GM18867 (cell line): ENCODE data around the gene SF3B2.
"Not testable (repeated sequence)": the region's sequence is repeated elsewhere in the genome, so short reads cannot be mapped to it uniquely, and the experiment has no call there.

Experiments used
- ATAC-seq: cut with Tn5 transposase; IDR thresholded peaks from one replicate; pipeline ENCODE4 v1.9.1; 2021; ENCODE audit warnings: mild to moderate bottlenecking, moderate library complexity; ENCODE audit not compliant: unreplicated experiment

The SF3B2 gene

DNA sequence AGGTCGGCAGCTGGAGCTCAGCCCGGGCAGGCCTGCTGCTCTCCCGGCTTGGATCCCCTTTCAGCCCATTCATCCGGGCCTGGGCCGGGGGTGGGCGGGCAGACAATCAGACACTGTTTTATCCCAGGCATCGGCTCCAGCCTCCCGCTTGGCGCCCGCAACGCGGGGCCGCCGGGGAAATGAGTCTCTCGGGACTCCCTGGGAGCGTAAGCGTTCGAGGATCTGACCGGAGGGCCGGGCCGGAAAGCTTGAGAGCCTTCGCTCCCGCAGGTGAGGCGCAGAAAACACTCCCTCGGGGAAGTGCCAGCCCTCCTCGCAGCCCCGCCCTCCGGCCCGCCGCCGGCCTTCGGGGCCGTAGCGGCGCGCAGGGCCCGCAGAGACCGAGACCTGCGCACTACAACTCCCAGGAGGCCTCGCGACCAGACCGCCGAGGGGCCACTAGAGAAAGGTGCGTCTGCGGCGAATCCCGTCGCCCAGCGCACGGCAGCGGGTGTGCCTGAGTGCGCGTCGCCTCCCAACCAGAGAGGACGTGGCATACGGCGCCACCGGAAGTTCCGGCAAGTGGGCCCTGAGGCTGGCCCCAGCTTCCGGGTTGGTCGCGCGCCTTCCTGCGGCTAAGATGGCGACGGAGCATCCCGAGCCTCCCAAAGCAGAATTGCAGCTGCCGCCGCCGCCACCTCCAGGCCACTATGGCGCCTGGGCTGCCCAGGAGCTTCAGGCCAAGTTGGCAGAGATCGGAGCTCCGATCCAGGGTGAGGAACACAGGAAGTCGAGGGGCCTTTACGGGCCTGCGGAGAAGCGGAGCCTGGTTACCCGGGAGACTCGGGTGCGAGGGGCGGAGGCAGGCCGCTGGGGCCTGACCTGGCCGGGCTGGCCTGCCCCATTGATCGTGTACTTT lies at the start of gene SF3B2:
TSS of gene SF3B2 (plus strand) at position 599 of the 898 bp plus-strand sequence. CDS start at position 620, 21 bp downstream.
- ATAC-seq: peak; percentile 90

- peak; percentile 55 for ATAC-seq
These were observed 49.4 kb upstream of the SF3B2 start for GRCh38 chr11:66002648-66003225.

GRCh38 chr11:66003291-66003690 lies 48.9 kb upstream of the SF3B2 start:
- ATAC-seq: no peak

DNA sequence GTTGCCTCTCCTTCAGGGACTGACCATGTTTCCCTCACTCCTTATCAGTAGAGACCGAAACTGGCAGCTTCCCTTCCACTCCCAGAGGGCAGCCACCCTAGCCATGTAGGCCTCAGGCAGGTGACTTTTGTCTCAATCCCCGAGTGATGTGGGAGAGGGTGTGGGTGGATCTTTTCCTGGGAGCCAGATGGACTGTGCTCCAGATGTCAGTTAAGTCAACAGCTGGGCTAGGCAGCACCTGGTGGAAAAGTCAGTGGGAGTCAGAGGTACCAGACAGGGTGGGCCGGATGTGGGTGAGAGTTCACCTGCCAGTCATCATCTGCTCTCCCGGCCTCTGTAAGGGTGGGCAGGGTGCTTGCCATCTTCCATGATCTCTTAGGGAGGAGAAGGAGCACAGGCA lies 48.0 kb upstream of the SF3B2 start:
- no peak for ATAC-seq

DNA sequence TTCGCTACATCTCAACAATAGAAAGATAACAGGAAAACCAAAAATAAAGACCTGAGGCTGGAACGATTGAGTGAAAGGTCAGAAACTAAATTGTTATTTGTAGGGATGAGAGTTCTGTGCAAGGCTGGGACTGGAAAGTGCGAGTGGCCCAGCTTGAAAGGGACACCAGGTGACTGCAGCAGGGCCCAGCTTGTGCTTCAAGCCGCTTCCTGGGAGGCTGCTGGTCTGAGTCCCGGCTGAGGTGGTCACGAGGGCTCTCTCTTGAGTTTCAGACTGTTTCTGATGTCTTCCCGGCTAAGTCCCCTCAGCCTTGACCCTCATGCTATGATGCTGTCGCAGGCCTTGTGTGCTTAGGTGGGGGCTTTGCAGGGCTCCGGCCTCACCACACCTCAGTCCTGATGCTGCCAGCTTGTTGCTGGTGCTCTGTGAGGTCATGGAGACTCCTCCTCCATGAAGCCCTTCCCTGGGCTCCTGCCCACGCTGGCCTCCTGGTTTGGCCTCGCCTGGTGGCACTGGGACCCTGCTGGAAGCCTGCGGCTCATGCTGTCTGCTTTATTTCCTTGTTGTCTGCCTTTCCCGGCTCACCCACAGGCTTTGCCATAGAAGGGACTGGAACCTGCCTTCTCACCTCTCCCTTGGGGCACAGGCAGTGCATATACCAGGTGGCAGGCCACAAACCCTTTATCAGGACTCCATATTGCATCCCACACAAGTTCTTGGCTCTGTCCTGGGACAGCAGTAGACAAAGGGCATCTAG lies 45.9 kb upstream of the SF3B2 start:
- no peak for ATAC-seq

DNA sequence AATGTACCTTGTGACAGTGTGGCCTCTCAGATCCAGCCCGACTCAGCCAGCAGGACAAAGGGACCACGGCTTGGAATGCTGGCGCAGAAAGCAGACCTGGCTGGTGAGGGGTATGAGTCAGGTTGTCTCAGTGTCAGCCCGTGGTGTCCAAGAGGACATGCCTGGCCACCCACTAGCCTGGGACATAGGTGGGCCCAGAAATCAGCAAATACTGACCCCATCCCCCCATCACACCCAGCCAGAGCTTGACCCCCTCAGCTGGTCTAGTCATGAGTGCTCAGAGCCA lies 45.3 kb upstream of the SF3B2 start:
- no peak for ATAC-seq

DNA sequence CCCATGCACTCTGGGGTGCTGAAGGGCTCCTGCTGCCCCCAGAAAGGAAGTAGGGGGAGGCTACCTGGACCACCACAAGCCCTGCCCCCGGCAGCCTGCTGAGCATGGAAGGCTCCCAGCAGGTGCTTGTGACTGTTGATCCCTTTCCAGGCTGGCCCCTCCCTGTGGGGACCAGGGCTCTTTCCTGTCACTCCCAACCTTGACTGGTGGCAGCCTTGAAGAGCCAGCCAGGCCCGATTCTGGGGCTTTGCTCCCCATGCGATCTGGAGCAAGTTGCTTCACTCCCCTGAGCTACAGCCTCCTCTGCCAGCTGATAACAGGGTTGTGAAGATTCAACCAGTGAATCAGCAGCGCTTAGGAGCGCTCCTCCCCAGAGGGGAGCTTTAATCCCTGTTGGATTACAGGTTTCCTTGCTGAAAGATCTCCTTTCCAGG lies 44.9 kb upstream of the SF3B2 start:
- no peak for ATAC-seq

DNA sequence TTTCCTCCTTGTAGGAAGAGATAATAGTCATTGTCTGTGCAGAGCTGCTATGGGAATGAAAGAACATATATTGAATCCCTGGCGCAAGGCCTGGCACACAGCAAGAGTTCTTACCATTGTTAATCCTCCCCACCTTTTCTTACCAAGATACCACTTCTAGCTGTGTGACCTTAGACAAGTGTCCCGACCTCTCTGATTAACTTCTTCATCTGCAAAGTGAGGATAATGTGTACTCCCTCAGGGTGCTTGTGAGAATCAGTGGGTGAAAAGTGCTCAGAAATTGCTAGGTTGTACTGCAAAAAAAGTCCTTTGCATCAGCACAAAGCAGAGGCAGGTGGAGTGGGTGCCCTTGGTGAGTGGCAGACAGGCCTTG lies 44.1 kb upstream of the SF3B2 start:
- ATAC-seq: no peak

DNA sequence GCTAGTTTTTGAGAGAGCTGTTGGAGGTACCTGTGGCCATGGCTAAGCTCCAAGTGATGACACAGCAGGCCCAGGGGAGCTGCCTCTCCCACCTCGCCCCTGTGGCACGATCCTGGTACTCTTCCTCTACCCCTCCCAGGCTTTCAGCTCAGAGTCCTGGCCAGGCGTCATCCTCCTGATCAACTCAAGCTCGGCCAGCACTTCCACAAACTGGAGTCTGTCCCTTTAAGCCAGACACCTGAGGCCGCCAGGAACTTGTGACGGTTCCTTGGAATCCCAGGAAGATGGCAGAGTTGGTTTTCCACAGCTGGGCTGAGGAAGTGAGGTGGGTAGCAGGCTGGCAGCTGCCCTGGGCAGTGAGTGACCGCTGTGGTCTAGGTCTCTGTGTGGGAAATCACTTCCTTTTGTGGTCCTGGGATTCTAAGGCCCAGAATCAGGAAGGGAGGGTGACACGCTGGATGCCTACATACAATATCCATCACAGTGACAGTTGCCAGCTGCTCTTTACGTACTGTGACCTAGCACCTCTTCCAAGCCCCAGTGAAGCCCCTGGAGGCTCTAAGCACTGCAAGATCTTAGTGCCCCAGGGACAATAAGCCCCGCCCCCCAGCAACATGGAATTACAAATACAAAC lies 43.6 kb upstream of the SF3B2 start:
- ATAC-seq: no peak

DNA sequence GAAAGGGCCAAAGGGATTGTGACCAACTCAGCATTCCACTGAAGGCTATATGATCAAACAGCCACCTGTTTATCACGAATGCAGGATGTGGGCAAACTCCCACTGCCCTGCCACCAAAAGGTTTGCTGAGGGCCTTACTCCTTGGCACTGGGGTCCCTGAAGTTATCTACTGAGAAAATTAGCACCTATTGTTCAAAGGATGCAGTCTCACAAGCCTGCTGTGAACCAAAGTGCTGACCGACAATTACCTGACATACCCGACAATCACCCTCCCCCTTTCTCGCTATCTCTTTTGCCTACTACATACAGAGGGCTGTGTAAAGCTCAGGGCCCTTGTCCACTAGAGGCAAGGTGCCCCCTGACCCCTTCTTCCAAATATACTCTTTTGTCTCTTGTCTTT lies 42.1 kb upstream of the SF3B2 start:
- not testable (repeated sequence) for ATAC-seq

GRCh38 chr11:66011239-66011784 lies 40.9 kb upstream of the SF3B2 start:
- no peak for ATAC-seq

DNA sequence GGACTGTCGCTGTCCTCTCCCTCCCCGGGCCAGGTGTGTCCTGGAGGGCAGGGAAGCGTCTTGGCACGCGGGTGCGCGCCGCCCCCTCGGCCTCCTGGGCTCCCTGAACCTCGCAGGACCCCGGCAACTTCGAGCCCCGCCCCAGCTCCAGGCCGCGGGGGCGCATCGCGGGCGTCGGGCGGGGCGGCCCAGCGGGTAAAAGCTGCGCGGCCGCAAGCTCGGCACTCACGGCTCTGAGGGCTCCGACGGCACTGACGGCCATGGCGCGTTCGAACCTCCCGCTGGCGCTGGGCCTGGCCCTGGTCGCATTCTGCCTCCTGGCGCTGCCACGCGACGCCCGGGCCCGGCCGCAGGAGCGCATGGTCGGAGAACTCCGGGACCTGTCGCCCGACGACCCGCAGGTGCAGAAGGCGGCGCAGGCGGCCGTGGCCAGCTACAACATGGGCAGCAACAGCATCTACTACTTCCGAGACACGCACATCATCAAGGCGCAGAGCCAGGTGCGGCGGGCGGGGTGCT lies 40.3 kb upstream of the SF3B2 start, which contains the start of gene CST6:
TSS of gene CST6 (plus strand) at position 224 of the 519 bp plus-strand sequence. CDS start at position 261, 37 bp downstream.
- no peak for ATAC-seq

DNA sequence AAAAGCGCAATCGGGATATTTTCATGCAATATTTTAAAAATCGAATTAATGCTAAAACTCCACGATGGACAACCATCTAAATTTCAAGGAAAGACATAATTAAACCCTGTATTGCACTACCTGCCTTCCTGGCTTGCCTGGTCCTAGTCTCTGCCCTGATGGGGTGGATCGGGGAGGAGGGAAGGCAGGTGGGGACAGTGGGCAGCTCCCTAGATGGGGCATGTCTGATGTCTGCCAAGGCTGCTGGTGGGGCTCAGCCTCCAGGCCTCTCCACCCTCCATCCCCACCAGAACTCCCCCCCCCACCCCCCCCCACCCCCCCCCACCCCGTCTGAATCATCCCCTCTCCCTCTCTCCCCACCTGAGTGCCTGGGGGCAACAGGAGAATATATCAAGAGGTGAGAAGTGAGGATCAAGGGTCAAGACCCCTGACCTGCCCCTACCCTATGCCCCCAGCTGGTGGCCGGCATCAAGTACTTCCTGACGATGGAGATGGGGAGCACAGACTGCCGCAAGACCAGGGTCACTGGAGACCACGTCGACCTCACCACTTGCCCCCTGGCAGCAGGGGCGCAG lies 39.7 kb upstream of the SF3B2 start:
- ATAC-seq: no peak

GRCh38 chr11:66012946-66013761 lies 39.0 kb upstream of the SF3B2 start:
- no peak for ATAC-seq

GRCh38 chr11:66013762-66014100 lies 38.4 kb upstream of the SF3B2 start:
- no peak for ATAC-seq

GRCh38 chr11:66014804-66015453 lies 37.2 kb upstream of the SF3B2 start:
- no peak for ATAC-seq

GRCh38 chr11:66015454-66015881 lies 36.7 kb upstream of the SF3B2 start:
- no peak for ATAC-seq

GRCh38 chr11:66015936-66016792 lies 36.0 kb upstream of the SF3B2 start:
- no peak for ATAC-seq
